ENCODE data around the gene FAM107B.
"Not testable (repeated sequence)": the region's sequence is repeated elsewhere in the genome, so short reads cannot be mapped to it uniquely, and the experiment has no call there.

The FAM107B gene

GRCh38 chr10:14736043-14736442 is 38.7 kb downstream of the FAM107B start:
- DNase-seq (ENCODE audit: low read depth in 2 of 2): no peak

DNA sequence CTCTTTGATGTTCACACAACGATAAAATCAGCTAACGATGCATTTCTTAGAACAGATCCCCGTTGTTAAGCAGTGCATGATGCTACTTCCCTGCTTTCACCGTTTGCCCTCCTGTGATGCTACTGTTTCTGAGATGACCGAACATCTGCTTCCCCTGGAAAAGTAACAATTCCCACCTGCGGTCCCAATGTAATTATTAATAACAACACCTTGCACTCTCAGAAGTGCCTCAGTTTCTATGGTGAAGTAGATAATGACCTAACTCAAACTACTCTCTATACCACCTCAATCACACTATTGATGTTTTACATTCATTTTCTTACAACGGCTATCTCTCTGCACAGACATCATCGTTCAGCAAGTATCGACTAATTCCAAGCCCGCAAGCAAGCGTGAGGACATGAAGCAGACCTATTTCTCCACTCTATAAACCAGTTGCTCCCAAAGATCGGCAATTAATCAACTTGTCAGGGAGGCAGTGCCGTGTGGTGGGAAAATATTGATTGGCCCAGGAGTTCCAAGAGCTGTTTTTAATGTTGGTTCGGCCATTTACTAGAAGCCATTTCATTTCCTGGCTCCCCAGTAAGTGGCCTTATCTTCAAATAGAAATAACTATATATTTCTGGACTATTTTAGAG is 42.7 kb downstream of the FAM107B start:
- DNase-seq (ENCODE audit: low read depth in 2 of 2): no peak

- DNase-seq (ENCODE audit: low read depth in 2 of 2): no peak
These were observed 46.4 kb downstream of the FAM107B start for GRCh38 chr10:14728346-14728745.

DNA sequence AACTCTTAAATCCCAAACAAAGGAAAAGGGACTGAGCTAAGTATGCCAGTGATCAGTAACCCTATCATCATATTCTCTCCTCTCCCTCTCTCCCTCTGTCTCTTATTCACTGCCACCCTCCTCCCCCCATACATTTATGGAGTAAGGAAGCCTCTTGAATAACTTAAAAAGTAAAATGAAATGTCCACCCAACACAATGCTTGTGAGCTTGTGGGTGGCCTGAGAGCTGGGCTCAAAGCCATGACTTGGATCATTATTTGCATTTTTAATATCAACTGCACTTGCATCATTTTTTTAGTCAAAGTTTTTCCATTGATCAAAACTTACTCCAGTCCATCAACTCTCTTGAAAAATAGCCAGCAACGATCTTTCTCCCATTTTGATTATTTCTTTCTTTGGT is 46.8 kb downstream of the FAM107B start:
- DNase-seq (ENCODE audit: low read depth in 2 of 2): no peak

DNA sequence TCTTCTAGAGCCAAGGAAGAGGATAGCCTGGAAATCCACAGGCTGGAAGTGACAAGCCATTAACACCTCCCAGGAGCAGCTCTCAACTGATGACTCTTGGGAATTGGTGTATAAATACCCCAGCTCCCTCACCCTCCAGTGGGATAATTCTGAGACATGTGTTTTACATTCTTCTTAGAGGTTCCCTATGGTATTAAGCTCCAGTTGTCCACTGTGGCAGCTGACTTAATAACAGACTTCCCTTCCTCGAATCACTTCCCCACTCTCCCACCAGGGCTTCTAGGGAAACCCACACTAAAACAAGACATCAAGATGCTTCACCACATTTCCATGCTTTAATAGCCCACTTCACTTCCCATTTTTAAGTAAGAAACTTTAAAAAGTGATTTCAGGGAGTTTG is 47.2 kb downstream of the FAM107B start:
- no peak for DNase-seq (ENCODE audit: low read depth in 2 of 2)

GRCh38 chr10:14724931-14725330 is 49.8 kb downstream of the FAM107B start:
- no peak for DNase-seq (ENCODE audit: low read depth in 2 of 2)

DNA sequence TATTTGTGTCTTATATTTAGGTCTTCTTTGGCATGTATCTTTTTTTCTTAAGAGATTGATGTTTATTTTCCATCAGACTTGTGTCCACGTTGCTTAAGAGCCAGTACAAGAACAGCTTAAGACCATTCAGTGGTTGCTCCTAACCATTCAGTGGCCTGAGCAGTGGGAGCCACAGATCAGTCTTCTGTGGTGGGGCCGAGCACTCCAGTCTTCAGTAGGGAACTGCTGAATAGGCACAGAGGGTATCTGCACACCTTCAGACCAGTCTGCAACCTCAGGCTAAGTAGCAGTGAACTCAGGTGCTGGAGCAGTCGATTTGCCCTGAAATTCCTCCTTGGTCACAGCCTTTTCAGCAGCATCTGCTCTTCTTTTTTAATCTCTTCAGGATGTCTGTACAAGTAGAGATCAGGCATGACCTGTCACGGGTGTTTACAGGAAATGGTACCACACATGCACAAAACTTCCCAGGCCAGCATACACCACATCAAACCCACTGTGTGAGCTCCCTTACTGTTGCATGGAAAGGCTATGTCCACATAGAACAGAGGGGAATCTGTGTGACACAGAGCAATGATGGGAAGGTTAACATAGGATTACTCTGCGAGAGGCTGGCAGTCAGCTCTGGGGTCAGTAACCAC is 51.5 kb downstream of the FAM107B start:
- peak in 1 of 2 donors; percentile 1 for DNase-seq (ENCODE audit: low read depth in 2 of 2)

DNA sequence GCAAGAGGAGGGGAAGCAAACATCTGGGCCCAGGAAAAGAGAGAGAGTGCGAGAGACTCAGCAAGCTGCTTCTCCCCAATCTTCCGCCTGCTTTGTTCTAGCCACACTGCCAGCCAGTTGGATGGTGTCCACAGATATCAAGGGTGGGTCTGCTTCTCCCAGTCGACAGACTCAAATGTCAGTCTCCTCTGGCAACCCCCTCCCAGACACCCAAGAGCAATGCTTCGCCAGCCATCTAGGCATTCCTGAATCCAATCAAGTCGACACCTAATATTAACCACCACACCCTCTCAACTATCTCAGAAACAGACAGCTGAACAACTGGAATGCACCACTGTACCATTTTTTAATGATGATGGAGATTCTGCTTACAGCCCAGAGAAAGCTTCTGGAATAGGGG is 57.1 kb downstream of the FAM107B start:
- DNase-seq (ENCODE audit: low read depth in 2 of 2): no peak

GRCh38 chr10:14712991-14713424 is 61.7 kb downstream of the FAM107B start:
- no peak for DNase-seq (ENCODE audit: low read depth in 2 of 2)

GRCh38 chr10:14709344-14709743 is 65.4 kb downstream of the FAM107B start:
- DNase-seq (ENCODE audit: low read depth in 2 of 2): not testable (repeated sequence)

GRCh38 chr10:14707481-14707880 is 67.2 kb downstream of the FAM107B start:
- no peak for DNase-seq (ENCODE audit: low read depth in 2 of 2)

GRCh38 chr10:14705548-14706230 is 69.0 kb downstream of the FAM107B start:
- DNase-seq (ENCODE audit: low read depth in 2 of 2): no peak

- no peak for DNase-seq (ENCODE audit: low read depth in 2 of 2)
These were observed 71.1 kb downstream of the FAM107B start for GRCh38 chr10:14703631-14704001.

DNA sequence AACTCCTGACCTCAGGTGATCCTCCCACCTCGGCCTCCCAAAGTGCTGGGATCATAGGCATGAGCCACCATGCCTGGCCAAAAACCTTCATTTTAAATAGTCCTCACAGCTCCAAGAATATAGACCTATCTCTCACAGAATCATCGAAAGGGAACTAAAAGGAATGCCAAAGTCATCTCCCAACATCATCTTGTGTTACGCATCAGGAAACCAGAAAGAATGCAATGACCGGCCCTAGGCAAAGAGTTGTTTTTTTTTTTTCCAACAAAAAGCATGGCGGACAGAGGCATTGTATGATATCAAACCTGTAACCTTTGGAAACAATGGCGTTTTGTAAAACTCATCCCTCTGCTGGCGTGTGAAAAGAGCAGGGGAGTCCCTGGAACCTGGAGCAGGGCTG is 73.2 kb downstream of the FAM107B start:
- no peak for DNase-seq (ENCODE audit: low read depth in 2 of 2)

- DNase-seq (ENCODE audit: low read depth in 2 of 2): no peak
These were observed 74.2 kb downstream of the FAM107B start for GRCh38 chr10:14700546-14700945.

DNA sequence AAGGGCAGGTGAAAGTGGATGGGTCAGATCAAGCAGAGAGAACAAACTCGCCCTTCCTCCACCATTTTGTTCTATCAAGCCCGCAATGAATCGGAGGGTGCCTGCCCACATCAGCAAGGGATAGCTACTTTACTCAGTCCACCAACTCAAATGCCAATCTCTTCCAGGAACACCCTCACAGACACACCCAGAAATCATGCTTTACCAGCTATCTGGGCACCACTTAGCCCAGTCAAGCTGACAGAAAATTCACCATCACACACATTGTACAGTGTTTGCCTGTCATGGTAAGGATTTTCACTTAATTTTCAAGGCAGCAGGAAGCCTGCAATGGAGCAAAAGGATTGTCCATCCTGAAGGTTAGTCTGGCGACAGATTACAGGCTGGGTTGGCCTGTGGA is 75.2 kb downstream of the FAM107B start:
- DNase-seq (ENCODE audit: low read depth in 2 of 2): no peak

DNA sequence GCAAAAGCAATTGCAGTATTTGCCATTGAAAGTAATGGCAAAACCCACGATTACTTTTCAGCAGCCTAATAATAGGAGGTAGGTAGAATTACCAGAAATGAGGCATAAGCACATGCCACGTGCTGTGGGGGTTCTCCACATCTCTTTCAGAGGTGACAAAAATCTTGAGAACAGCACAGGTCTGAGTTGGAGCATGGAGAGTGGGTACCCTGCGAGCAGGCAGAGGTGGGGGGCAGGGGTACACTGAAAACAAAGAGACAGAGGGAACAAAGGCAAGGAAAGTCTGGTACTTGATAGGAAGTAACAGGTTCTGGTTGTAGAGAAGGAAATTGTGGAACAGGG is 75.9 kb downstream of the FAM107B start:
- no peak for DNase-seq (ENCODE audit: low read depth in 2 of 2)

DNA sequence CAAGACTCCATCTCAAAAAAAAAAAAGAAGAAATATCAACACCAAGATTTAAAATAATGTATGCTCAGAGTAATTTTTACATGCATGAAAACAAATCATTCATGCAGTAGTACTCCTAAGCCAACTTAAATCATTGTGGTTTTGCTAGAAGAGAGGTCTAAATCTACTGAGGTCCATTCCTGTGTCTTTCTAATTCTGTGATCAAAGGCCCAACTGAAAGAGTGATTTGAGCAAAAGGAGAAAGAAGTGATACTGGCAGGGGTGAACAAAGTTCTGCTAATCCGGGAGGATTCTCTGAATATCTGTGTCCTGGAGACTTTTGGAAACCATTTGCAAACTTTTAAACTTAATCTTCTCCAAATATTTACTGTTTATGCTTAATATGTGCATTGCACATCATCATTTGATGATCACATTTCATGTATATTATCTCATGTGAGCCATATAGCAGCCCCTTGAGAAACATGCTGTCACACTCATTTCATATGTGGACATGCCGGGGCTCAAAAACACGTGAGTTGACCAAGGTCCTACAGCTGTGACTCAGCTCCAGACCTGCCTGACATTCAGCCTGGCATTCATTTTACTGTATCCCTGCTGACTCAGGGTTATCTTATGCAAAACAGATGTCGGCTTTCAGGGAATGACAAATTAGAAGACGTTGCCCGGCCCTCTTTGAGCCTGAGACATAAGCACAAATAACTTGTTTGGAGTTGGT is 76.4 kb downstream of the FAM107B start:
- DNase-seq (ENCODE audit: low read depth in 2 of 2): no peak

DNA sequence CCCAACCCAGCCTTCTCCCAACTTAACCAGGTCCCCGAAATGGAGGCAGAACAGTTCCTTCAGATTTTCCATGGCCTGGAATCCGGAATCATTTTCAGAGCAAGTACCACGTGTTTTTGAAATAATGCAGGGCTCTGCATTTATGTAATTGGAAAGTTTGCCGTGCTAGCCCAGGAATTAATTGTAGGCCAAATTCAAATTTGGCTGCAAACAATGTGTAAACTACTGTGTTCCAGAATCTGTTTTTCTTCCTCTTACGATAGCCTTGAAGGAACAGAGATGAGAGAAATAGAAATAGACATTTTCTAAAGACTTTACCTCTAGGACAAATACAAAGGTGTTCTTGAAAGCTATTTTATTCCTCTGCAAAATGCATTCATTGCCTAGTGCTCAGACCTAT is 77.4 kb downstream of the FAM107B start:
- no peak for DNase-seq (ENCODE audit: low read depth in 2 of 2)

- DNase-seq (ENCODE audit: low read depth in 2 of 2): no peak
These were observed 77.9 kb downstream of the FAM107B start for GRCh38 chr10:14696821-14697220.

GRCh38 chr10:14695847-14696480 is 78.7 kb downstream of the FAM107B start:
- DNase-seq (ENCODE audit: low read depth in 2 of 2): no peak

DNA sequence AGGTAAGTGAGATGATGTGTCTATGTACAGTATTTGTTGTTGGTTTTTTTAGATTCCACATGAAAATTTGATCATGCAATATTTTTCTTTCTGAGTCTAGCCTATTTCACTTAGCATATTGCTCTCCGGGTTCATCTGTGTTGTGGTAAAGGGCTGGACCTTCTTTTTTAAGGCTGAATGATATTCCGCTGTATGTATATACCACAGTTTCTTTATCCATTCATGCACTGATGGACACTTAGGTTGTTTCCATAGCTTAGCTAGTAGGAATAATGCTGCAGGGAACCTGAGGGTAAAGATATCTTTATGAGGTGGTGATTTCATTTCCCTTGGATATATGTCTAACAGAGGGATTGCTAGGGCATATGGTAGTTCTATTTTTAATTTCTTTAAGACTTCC is 80.8 kb downstream of the FAM107B start:
- no peak for DNase-seq (ENCODE audit: low read depth in 2 of 2)

Measured in stimulated activated CD4-positive, alpha-beta T cell treated with anti-CD3 and anti-CD28 coated beads, Interleukin-1b, Interleukin-23, amount 100 ng/mL, for 1 hour (primary cell).